ENCODE data around the gene WFDC1.
"Not testable (repeated sequence)": the region's sequence is repeated elsewhere in the genome, so short reads cannot be mapped to it uniquely, and the experiment has no call there.

WFDC1 gene

GRCh38 chr16:84331998-84332780 is 37.5 kb downstream of the WFDC1 start:
- TF ChIP-seq POLR2A (IDR thresholded peaks at IDR 0.05; ENCODE audit: low read depth, low read length) = no peak
- DNase-seq (ENCODE audit: insufficient read length, low spot score) (no peak), FAIRE-seq (no peak)

GRCh38 chr16:84332975-84333684 is 38.5 kb downstream of the WFDC1 start:
- FAIRE-seq = no peak
- no peak for DNase-seq (ENCODE audit: insufficient read length, low spot score)
- TF ChIP-seq POLR2A (IDR thresholded peaks at IDR 0.05; ENCODE audit: low read depth, low read length) = no peak

- DNase-seq (ENCODE audit: insufficient read length, low spot score) (no peak), FAIRE-seq (no peak)
- TF ChIP-seq POLR2A (IDR thresholded peaks at IDR 0.05; ENCODE audit: low read depth, low read length) = no peak
Measured at GRCh38 chr16:84334058-84334457, 39.4 kb downstream of the WFDC1 start.

DNA sequence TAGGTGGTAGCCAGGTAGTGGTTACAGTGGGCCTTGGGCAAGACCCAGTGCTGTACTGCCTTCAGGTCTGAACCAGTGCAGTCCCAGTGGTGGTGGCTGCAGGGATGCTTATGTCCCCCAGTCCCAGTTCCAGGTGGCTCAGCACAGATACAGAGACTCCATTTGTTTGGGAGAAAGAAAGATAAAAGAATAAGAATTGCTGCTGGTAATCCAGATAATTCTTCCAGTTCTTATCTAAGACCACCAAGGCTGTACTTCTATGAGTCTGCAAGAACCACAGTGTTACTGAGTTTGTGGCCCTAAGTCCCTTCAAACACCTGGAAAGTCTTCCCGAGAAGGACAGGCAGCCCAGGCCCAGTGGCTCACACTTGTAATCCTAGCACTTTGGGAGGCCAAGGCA is 39.8 kb downstream of the WFDC1 start:
- no peak for DNase-seq (ENCODE audit: insufficient read length, low spot score)
- no peak for FAIRE-seq
- no peak for TF ChIP-seq POLR2A (IDR thresholded peaks at IDR 0.05; ENCODE audit: low read depth, low read length)

DNA sequence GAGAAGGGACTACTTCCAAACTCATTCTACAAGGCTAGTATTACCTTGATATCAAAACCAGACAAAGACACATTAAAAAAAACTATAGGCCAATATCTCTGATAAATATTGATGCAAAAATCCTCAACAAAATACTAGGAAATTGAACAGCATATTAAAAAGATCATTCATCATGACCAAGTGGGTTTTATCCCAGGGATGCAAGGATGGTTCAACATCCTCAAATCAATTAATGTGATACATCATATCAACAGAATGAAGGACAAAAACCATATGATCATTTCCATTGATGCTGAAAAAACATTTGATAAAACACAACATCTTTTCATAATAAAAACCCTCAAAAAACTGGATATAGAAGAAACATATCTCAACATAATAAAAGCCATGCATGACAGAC is 42.6 kb downstream of the WFDC1 start:
- FAIRE-seq; DNase-seq (ENCODE audit: insufficient read length, low spot score): not testable (repeated sequence)

- no peak for FAIRE-seq
- no peak for TF ChIP-seq POLR2A (IDR thresholded peaks at IDR 0.05; ENCODE audit: low read depth, low read length)
- DNase-seq (ENCODE audit: insufficient read length, low spot score) = no peak
Measured at GRCh38 chr16:84339311-84339710, 44.6 kb downstream of the WFDC1 start.

DNA sequence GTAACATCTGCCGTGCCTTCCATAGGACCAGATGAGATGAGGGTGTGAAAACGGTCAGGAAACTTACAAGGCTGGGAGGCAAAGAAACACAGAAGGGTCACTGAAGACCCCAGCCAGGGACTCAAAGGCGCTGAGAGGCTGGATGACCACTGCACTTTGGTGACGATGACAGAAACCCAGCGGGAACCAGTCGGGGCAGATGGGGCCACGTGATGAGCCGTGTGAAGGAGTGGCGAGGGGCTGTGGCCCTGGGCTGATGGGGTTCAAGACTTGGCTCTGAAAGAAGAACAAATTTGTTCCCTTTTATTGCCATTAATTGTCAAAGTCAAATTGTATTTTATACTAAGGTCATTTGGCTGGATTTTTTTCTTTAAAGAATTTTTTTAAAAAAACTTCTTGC is 45.1 kb downstream of the WFDC1 start:
- FAIRE-seq (no peak), DNase-seq (ENCODE audit: insufficient read length, low spot score) (no peak)
- TF ChIP-seq POLR2A (IDR thresholded peaks at IDR 0.05; ENCODE audit: low read depth, low read length) = no peak

DNA sequence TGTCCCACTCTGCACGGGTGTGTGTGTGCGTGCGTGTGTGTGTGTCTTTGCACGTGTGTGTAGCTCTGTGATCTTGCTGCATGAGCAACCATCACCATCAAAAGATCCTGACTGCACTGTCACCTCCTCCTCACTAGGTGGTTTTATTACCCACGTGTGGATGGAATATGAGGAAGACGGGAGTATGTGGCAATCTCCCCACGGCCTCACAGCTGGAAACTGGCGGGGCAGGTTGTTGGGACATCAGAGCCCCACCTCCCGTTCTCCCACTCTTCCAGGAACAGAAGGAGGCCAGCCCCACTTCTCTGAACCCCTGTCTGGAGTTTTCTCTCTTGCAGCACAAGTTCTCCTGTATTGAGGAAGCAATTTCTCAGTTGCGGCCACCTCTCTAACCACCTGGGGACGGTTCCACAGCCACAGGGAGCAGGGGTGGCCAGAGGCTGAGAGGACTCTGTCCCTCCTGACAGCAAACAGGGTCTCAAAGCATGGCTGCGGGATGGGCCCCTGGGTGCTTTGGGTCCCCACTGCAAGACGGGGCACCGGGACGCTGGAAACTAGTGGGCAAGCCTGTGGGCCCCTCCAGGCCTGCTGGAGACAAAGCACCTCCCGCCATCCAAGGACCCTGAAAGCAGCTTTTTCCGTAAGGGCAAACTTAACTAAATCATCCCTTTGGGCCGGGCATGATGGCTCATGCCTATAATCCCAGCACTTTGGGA is 45.8 kb downstream of the WFDC1 start:
- FAIRE-seq = no peak
- TF ChIP-seq POLR2A (IDR thresholded peaks at IDR 0.05; ENCODE audit: low read depth, low read length) = no peak
- no peak for DNase-seq (ENCODE audit: insufficient read length, low spot score)

GRCh38 chr16:84341528-84342295 is 47.0 kb downstream of the WFDC1 start:
- TF ChIP-seq POLR2A (IDR thresholded peaks at IDR 0.05; ENCODE audit: low read depth, low read length) = no peak
- FAIRE-seq (no peak), DNase-seq (ENCODE audit: insufficient read length, low spot score) (no peak)

DNA sequence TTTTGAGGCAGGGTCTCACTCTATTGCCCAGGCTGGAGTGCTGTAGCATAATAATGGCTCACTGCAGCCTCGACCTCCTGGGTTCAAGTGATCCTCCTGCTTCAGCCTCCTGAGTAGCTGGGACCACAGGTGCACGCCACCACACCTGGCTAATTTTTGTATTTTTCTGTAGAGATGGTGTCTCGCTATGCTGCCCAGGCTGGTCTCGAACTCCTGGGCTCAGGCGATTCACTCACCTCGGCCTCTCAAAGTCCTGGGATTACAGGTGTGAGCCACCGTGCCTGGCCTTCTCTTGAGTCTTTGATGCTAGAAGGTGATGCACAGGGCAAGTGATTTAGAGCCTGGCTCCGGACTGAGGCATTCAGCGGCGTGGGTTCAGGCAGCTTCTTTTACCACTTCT is 49.1 kb downstream of the WFDC1 start:
- not testable (repeated sequence) for FAIRE-seq; DNase-seq (ENCODE audit: insufficient read length, low spot score)

GRCh38 chr16:84344781-84345180 is 50.1 kb downstream of the WFDC1 start:
- no peak for TF ChIP-seq POLR2A (IDR thresholded peaks at IDR 0.05; ENCODE audit: low read depth, low read length)
- DNase-seq (ENCODE audit: insufficient read length, low spot score) = no peak
- no peak for FAIRE-seq

DNA sequence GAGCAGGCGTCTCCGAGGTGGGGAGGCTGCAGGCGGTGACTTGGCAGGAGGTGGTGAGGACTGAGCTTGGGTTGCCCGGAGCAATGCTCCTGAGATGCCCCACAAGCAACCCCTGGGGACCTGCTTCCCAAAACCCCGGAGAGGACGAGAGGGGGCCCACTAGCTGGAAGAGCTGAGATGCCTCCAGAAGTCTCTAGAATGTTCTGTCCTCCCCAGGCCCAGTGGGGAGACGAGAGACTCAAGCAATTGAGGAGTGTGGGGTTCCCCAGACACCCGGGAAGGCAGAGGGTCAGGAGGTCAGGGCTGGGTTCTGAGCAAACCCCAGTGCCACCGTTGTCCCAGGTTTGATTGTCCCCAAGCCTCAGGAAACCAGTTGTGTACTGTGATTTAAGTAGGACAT is 52.5 kb downstream of the WFDC1 start:
- no peak for TF ChIP-seq POLR2A (IDR thresholded peaks at IDR 0.05; ENCODE audit: low read depth, low read length)
- no peak for FAIRE-seq
- DNase-seq (ENCODE audit: insufficient read length, low spot score) = no peak

- DNase-seq (ENCODE audit: insufficient read length, low spot score) = no peak
- no peak for TF ChIP-seq POLR2A (IDR thresholded peaks at IDR 0.05; ENCODE audit: low read depth, low read length)
- FAIRE-seq = no peak
Measured at GRCh38 chr16:84348386-84348888, 53.8 kb downstream of the WFDC1 start.

Data from H54 (cell line).